Colonic mucosa (tissue), 4 donors: Measurements from ENCODE around the gene CRTAC1. TPM values are rescaled to one million over a fixed set of nuclear protein-coding genes. Genes with fewer than 3 reads are reported as not detected.

Experiments used
- DNase-seq: peaks from one replicate; pipeline ENCODE4 v3.0.0-alpha.2; 2020
- H3K27ac ChIP-seq: fragments of 200-600 bp; one replicate; pipeline ENCODE4 v1.8.0; 2021
- H3K27me3 ChIP-seq: fragments of 200-600 bp; one replicate; pipeline ENCODE4 v1.8.0; 2021
- H3K36me3 ChIP-seq: fragments of 200-600 bp; one replicate; pipeline ENCODE4 v1.8.0; 2021
- H3K4me1 ChIP-seq: fragments of 200-600 bp; one replicate; pipeline ENCODE4 v1.8.0; 2021; ENCODE audit warnings: mild to moderate bottlenecking
- H3K4me3 ChIP-seq: fragments of 200-600 bp; one replicate; pipeline ENCODE4 v1.8.0; 2021
- H3K9ac ChIP-seq, 2 donors: one replicate each; pipeline ENCODE4 v1.7.0; 2013; ENCODE audit warnings: control low read depth in 2 of 2, low read depth in 2 of 2, low read length in 2 of 2
- H3K9me3 ChIP-seq: fragments of 200-600 bp; one replicate; pipeline ENCODE4 v1.8.0; 2021
- intact Hi-C: fragments of 100-400 bp; cut with DNase I; formaldehyde crosslinking; loops from one replicate; pipeline ENCODE4 v1.14.1; 2022
- total RNA-seq, 2 donors: library from RNA; stranded (reverse); fragmentation: NEBNext Ultra II Directional in 1 of 2; extraction: Animal tissue kit (Norgen Biotek cat#: 25700) in 1 of 2; gene quantifications; one replicate each; pipeline ENCODE4 v1.2.1, GENCODE V29; 2021
- TF ChIP-seq, protein P1 (sequence below): fragments of 200-600 bp; IDR thresholded peaks from one replicate; pipeline ENCODE4 v1.8.0; 2022; ENCODE audit warnings: antibody characterized with exemption, mild to moderate bottlenecking
- donor health status: healthy.
- donor health status: DM: no; HTN: no; CAD: no.
- donor health status: DM: no; HTN: no; CAD: no.

CRTAC1 gene
- total RNA-seq, 2 donors from 2014 or later = 0.17 to 1.4 TPM

DNA sequence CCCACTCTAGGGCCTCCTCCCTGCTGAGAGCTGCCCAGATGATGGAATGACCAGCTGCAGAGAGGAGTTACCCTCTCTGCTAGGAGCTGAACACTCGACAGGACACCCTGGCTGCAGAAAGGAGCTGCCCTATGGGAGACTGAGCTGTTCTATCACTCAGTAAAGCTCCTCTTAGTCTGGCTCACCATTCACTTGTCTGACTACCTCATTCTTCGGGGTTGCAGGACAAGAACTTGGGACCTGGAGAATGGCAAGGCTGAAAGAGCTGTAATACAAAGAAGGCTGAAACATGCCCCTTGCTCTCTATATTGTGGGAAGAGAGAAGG lies 30.5 kb downstream of the CRTAC1 start:
- no peaks in the 10 kb centered on the region for H3K27me3 ChIP-seq
- no peaks in the 10 kb centered on the region for H3K9me3 ChIP-seq
- no peak overlapping the region for H3K9ac ChIP-seq
- H3K36me3 ChIP-seq = no peaks in the 10 kb centered on the region
- no peak overlapping the region for H3K4me3 ChIP-seq
- TF ChIP-seq, protein P1, sequence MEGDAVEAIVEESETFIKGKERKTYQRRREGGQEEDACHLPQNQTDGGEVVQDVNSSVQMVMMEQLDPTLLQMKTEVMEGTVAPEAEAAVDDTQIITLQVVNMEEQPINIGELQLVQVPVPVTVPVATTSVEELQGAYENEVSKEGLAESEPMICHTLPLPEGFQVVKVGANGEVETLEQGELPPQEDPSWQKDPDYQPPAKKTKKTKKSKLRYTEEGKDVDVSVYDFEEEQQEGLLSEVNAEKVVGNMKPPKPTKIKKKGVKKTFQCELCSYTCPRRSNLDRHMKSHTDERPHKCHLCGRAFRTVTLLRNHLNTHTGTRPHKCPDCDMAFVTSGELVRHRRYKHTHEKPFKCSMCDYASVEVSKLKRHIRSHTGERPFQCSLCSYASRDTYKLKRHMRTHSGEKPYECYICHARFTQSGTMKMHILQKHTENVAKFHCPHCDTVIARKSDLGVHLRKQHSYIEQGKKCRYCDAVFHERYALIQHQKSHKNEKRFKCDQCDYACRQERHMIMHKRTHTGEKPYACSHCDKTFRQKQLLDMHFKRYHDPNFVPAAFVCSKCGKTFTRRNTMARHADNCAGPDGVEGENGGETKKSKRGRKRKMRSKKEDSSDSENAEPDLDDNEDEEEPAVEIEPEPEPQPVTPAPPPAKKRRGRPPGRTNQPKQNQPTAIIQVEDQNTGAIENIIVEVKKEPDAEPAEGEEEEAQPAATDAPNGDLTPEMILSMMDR = no peak
- no peak for DNase-seq
- intact Hi-C loops = no loop called here
- no peaks in the 10 kb centered on the region for H3K4me1 ChIP-seq
- H3K27ac ChIP-seq = no peak overlapping the region

DNA sequence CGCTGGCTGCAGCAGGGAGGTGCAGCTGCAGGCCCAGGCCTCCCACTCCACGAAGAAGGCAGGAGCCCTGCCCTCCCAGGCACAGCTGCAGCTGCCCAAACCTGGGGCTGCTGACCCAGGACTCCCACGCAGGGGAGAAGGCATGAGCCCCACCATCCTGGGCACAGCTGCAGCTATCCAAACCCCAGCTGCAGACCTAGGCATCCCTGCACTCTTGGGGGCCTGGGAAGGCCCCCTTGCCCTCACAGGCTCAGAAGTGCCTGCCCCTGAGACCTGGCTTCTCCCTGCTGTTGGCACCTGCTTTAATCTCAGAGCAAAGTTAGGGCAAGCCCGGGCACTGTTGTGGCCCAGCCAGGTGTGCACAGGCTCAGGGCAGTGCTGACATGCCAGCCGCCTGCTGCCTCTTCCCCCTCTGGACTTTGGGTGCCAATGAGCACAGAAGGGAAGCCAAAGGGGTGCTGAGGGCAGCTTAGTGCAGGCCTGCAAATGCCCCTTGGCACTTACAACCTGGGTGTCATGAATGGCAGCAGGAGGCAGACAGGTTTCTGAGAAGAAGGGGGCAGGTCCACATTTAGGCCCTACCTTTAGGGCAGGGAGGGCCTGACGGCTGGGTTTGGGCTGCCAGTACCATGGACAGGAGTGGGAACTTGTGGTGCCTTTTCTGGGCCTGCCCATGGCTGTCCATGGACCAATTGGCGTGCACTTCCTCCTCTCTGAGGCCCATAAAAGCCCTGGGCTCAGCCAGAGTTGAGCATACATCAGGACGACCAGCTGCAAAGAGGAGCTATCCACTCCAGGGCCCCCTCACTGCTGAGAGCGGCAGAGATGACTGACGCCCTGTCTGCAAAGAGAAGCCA lies 31.1 kb downstream of the CRTAC1 start:
- H3K27ac ChIP-seq = no peak overlapping the region
- TF ChIP-seq, protein P1 = no peak
- DNase-seq = no peak
- no peak overlapping the region for H3K4me3 ChIP-seq
- no peaks in the 10 kb centered on the region for H3K4me1 ChIP-seq
- no peaks in the 10 kb centered on the region for H3K9me3 ChIP-seq
- no peaks in the 10 kb centered on the region for H3K27me3 ChIP-seq
- intact Hi-C loops = no loop called here
- H3K9ac ChIP-seq = no peak overlapping the region
- no peaks in the 10 kb centered on the region for H3K36me3 ChIP-seq

DNA sequence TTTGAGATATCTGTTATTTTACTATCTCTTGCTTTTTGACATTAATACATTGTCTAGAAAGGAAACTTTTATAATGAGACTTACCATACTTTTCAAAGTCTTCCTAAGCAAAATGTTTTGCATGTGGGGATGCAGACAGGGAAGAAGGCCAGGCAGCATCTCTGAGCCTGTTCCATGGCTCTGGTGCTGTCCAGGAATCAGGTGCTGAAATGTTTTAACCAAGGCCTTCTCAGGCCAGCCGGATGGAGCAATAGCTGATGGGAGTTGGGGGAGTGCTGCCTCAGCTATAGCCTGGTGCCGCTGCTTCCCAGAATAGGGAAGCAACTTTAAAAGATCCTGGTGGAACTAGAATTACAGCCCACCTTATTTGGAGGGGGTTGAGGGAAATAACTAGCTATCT lies 38.5 kb downstream of the CRTAC1 start:
- Histone ChIP-seq H3K4me3 (no peak overlapping the region), H3K27ac (no peak overlapping the region), H3K27me3 (no peaks in the 10 kb centered on the region), H3K36me3 (no peaks in the 10 kb centered on the region), H3K4me1 (no peaks in the 10 kb centered on the region), H3K9me3 (no peaks in the 10 kb centered on the region), H3K9ac (no peak overlapping the region)
- DNase-seq = no peak
- TF ChIP-seq, protein P1 = no peak
- intact Hi-C loops = no loop called here

DNA sequence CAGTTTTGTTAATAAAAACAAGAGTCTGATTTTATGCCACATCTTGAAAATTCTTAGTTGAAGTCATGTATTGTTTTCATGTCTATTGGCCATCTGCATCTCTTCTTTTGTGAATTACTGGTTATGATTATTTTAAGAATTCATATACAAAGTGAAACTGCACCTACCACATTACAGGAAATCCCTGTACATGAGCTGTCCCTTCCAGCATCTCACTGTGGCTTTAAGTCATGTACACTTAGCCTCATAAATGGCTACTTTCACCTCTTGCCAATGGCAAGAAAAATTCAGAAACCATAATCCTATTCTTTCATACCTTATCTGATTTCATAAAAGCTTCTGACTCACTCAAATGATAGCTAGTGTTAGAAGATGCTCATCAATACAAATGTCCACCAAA lies 48.6 kb downstream of the CRTAC1 start:
- H3K27me3 ChIP-seq = peaks cover 3% of the 10 kb centered on the region
- H3K9ac ChIP-seq = no peak overlapping the region
- no peaks in the 10 kb centered on the region for H3K4me1 ChIP-seq
- H3K36me3 ChIP-seq = no peaks in the 10 kb centered on the region
- intact Hi-C loops = no loop called here
- no peak overlapping the region for H3K27ac ChIP-seq
- TF ChIP-seq, protein P1 = no peak
- DNase-seq = no peak
- H3K4me3 ChIP-seq = no peak overlapping the region
- no peaks in the 10 kb centered on the region for H3K9me3 ChIP-seq

DNA sequence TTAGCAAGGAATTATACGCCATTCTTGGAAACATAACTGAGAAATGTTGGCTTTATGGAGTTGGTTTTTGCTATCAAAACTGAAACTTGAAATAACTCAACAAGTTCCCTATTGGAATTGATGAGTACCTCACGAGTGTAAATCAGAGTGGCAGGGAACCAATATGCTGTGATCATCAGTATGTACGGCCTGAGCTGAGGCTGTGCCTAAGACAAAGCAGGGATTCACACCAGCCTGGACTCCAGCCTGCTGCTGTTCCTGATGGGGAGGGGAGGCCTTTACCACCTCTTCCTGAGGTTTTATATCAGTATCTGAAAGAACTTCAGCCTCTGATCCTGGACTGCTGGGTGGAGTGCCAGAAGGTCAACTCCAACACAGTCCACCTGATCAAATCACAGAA lies 52.7 kb downstream of the CRTAC1 start:
- H3K9me3 ChIP-seq = no peaks in the 10 kb centered on the region
- intact Hi-C loops = no loop called here
- H3K4me3 ChIP-seq = no peak overlapping the region
- no peak for DNase-seq
- H3K36me3 ChIP-seq = no peaks in the 10 kb centered on the region
- H3K4me1 ChIP-seq = no peaks in the 10 kb centered on the region
- no peak overlapping the region for H3K9ac ChIP-seq
- peaks cover 11% of the 10 kb centered on the region for H3K27me3 ChIP-seq
- H3K27ac ChIP-seq = no peak overlapping the region
- TF ChIP-seq, protein P1 = no peak
